ENCODE measurements around the gene TBC1D2. TPM values are rescaled to one million over a fixed set of nuclear protein-coding genes. Genes with fewer than 3 reads are reported as not detected.
A peak's percentile ranks its signal among the peaks of the same experiment; 100 is the strongest.

The TBC1D2 gene
- total and polyA plus RNA-seq, 2 of the 13 experiments (the other 11 are each of a cell fraction or from before 2014, with no cell fraction given) = 2.0 to 2.8 TPM

DNA sequence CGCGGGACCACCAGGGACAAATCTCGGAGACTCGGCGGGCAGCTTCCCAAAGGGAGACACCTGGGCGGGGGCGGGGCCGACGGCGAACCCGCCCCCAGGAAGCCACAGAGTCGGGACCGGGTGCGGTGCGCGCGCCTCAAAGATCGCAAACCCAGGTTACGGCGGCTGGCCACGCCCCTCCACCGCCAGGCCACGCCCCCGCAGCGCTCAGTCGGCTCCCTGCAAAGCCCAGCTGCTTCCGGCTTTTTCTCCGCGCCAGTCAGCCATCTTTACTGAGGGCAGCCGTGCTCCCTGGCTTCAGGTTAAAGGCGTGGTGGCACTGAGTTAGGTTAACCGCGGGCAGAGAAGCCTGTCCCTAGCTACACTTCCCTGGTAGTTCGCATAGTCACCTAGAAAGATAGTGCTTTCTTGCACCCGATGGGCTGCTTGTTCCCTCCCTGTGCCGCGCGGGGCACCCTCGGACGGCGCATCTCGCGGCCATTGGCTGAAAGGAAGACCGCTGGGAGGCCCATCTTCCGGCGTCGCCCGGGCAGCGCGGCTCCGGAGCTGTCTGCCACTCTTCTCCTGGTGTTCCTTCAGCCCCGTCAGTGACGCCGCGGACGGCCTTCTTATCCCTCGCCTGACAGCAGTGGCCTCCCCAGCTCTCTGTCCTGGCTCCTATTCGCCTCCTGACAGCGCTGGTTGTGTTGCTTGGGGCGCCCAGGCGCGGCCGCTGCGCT is at the start of gene TBC1D2 (continued):
- TF ChIP-seq, protein P1, sequence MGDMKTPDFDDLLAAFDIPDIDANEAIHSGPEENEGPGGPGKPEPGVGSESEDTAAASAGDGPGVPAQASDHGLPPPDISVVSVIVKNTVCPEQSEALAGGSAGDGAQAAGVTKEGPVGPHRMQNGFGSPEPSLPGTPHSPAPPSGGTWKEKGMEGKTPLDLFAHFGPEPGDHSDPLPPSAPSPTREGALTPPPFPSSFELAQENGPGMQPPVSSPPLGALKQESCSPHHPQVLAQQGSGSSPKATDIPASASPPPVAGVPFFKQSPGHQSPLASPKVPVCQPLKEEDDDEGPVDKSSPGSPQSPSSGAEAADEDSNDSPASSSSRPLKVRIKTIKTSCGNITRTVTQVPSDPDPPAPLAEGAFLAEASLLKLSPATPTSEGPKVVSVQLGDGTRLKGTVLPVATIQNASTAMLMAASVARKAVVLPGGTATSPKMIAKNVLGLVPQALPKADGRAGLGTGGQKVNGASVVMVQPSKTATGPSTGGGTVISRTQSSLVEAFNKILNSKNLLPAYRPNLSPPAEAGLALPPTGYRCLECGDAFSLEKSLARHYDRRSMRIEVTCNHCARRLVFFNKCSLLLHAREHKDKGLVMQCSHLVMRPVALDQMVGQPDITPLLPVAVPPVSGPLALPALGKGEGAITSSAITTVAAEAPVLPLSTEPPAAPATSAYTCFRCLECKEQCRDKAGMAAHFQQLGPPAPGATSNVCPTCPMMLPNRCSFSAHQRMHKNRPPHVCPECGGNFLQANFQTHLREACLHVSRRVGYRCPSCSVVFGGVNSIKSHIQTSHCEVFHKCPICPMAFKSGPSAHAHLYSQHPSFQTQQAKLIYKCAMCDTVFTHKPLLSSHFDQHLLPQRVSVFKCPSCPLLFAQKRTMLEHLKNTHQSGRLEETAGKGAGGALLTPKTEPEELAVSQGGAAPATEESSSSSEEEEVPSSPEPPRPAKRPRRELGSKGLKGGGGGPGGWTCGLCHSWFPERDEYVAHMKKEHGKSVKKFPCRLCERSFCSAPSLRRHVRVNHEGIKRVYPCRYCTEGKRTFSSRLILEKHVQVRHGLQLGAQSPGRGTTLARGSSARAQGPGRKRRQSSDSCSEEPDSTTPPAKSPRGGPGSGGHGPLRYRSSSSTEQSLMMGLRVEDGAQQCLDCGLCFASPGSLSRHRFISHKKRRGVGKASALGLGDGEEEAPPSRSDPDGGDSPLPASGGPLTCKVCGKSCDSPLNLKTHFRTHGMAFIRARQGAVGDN (CRISPR knock-in tag; IDR thresholded peaks at IDR 0.05) = peak; percentile 95
- TF ChIP-seq KMT2B (CRISPR knock-in tag; IDR thresholded peaks at IDR 0.05) (peak; percentile 92), ZNF30 (CRISPR knock-in tag; IDR thresholded peaks at IDR 0.05) (no peak), GATA4 (IDR thresholded peaks at IDR 0.05; ENCODE audit: borderline replicate concordance, low read depth) (no peak), SUZ12 (IDR thresholded peaks at IDR 0.05; ENCODE audit: low read depth, low read length) (no peak), YEATS4 (CRISPR knock-in tag; IDR thresholded peaks at IDR 0.05; ENCODE audit: borderline replicate concordance) (peak; percentile 86), XRCC5 (optimal IDR thresholded peaks at IDR 0.05; ENCODE audit: low read length) (peak; percentile 86), WIZ (CRISPR knock-in tag; IDR thresholded peaks at IDR 0.05) (peak; percentile 24; the same call in 1 of the 2 replicates), HDAC2 (CRISPR knock-in tag; IDR thresholded peaks at IDR 0.05) (no peak), TOE1 (CRISPR knock-in tag; IDR thresholded peaks at IDR 0.05) (peak; percentile 9; the same call in 1 of the 2 replicates), ZNF737 (CRISPR knock-in tag; IDR thresholded peaks at IDR 0.05; ENCODE audit: borderline replicate concordance) (no peak), NCOA5 (CRISPR knock-in tag; IDR thresholded peaks at IDR 0.05) (no peak), ZNF230 (CRISPR knock-in tag; IDR thresholded peaks at IDR 0.05) (0 out of 2 replicates have a peak, but pooled peaks have one; percentile 57), ZBTB38 (CRISPR knock-in tag; IDR thresholded peaks at IDR 0.05) (peak; percentile 40; the same call in 1 of the 2 replicates)
- TF ChIP-seq, protein P2, sequence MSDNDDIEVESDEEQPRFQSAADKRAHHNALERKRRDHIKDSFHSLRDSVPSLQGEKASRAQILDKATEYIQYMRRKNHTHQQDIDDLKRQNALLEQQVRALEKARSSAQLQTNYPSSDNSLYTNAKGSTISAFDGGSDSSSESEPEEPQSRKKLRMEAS (IDR thresholded peaks at IDR 0.05) = peak; percentile 83
- TF ChIP-seq, protein P3, sequence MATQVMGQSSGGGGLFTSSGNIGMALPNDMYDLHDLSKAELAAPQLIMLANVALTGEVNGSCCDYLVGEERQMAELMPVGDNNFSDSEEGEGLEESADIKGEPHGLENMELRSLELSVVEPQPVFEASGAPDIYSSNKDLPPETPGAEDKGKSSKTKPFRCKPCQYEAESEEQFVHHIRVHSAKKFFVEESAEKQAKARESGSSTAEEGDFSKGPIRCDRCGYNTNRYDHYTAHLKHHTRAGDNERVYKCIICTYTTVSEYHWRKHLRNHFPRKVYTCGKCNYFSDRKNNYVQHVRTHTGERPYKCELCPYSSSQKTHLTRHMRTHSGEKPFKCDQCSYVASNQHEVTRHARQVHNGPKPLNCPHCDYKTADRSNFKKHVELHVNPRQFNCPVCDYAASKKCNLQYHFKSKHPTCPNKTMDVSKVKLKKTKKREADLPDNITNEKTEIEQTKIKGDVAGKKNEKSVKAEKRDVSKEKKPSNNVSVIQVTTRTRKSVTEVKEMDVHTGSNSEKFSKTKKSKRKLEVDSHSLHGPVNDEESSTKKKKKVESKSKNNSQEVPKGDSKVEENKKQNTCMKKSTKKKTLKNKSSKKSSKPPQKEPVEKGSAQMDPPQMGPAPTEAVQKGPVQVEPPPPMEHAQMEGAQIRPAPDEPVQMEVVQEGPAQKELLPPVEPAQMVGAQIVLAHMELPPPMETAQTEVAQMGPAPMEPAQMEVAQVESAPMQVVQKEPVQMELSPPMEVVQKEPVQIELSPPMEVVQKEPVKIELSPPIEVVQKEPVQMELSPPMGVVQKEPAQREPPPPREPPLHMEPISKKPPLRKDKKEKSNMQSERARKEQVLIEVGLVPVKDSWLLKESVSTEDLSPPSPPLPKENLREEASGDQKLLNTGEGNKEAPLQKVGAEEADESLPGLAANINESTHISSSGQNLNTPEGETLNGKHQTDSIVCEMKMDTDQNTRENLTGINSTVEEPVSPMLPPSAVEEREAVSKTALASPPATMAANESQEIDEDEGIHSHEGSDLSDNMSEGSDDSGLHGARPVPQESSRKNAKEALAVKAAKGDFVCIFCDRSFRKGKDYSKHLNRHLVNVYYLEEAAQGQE (IDR thresholded peaks at IDR 0.05; ENCODE audit: borderline replicate concordance in 1 of 2, low read depth in 1 of 2, low read length in 2 of 2) = no peak
- TF ChIP-seq, protein P4, sequence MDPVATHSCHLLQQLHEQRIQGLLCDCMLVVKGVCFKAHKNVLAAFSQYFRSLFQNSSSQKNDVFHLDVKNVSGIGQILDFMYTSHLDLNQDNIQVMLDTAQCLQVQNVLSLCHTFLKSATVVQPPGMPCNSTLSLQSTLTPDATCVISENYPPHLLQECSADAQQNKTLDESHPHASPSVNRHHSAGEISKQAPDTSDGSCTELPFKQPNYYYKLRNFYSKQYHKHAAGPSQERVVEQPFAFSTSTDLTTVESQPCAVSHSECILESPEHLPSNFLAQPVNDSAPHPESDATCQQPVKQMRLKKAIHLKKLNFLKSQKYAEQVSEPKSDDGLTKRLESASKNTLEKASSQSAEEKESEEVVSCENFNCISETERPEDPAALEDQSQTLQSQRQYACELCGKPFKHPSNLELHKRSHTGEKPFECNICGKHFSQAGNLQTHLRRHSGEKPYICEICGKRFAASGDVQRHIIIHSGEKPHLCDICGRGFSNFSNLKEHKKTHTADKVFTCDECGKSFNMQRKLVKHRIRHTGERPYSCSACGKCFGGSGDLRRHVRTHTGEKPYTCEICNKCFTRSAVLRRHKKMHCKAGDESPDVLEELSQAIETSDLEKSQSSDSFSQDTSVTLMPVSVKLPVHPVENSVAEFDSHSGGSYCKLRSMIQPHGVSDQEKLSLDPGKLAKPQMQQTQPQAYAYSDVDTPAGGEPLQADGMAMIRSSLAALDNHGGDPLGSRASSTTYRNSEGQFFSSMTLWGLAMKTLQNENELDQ (CRISPR knock-in tag; IDR thresholded peaks at IDR 0.05; ENCODE audit: borderline replicate concordance) = no peak
- TF ChIP-seq, protein P5, sequence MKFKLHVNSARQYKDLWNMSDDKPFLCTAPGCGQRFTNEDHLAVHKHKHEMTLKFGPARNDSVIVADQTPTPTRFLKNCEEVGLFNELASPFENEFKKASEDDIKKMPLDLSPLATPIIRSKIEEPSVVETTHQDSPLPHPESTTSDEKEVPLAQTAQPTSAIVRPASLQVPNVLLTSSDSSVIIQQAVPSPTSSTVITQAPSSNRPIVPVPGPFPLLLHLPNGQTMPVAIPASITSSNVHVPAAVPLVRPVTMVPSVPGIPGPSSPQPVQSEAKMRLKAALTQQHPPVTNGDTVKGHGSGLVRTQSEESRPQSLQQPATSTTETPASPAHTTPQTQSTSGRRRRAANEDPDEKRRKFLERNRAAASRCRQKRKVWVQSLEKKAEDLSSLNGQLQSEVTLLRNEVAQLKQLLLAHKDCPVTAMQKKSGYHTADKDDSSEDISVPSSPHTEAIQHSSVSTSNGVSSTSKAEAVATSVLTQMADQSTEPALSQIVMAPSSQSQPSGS (CRISPR knock-in tag; IDR thresholded peaks at IDR 0.05) = peak; percentile 68; the same call in 1 of the 2 replicates

All from HepG2 (cell line).